ENCODE data around the gene CLCN3. TPM values are rescaled to one million over a fixed set of nuclear protein-coding genes. Genes with fewer than 3 reads are reported as not detected.

The CLCN3 gene
- total RNA-seq, 2 donors from 2014 or later = 67.2 to 96.4 TPM

GRCh38 chr4:169626331-169627282 lies 6.2 kb downstream of the CLCN3 start:
- 94% methylated on average over 6 of the region's 6 CpGs for WGBS
- no peaks in the 10 kb centered on the region for H3K36me3 ChIP-seq
- intact Hi-C loops (cut with DNase I) = loop anchor here (10.0 kb wide), 1 partner anchor 398 kb away; the partner anchor contains the start of gene MFAP3L
- no peaks in the 10 kb centered on the region for H3K27me3 ChIP-seq (replicated peaks; ENCODE audit: insufficient read depth)
- no peak overlapping the region for H3K4me3 ChIP-seq
- no peaks in the 10 kb centered on the region for H3K9me3 ChIP-seq
- H3K4me1 ChIP-seq (replicated peaks) = peaks cover 2% of the 10 kb centered on the region
- DNase-seq (ENCODE audit: low spot score) = no peak
- no peak overlapping the region for H3K27ac ChIP-seq
- TF ChIP-seq, protein P1, sequence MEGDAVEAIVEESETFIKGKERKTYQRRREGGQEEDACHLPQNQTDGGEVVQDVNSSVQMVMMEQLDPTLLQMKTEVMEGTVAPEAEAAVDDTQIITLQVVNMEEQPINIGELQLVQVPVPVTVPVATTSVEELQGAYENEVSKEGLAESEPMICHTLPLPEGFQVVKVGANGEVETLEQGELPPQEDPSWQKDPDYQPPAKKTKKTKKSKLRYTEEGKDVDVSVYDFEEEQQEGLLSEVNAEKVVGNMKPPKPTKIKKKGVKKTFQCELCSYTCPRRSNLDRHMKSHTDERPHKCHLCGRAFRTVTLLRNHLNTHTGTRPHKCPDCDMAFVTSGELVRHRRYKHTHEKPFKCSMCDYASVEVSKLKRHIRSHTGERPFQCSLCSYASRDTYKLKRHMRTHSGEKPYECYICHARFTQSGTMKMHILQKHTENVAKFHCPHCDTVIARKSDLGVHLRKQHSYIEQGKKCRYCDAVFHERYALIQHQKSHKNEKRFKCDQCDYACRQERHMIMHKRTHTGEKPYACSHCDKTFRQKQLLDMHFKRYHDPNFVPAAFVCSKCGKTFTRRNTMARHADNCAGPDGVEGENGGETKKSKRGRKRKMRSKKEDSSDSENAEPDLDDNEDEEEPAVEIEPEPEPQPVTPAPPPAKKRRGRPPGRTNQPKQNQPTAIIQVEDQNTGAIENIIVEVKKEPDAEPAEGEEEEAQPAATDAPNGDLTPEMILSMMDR (IDR thresholded peaks at IDR 0.05) = no peak
- TF ChIP-seq POLR2A (IDR thresholded peaks at IDR 0.05) = no peak
- TF ChIP-seq POLR2AphosphoS5 (IDR thresholded peaks at IDR 0.05) = no peak

GRCh38 chr4:169627307-169627706 lies 6.9 kb downstream of the CLCN3 start:
- 92% methylated on average over 1 of the region's 1 CpG for WGBS
- no peak for DNase-seq (ENCODE audit: low spot score)
- H3K4me1 ChIP-seq (replicated peaks) = peaks cover 2% of the 10 kb centered on the region
- H3K4me3 ChIP-seq = no peak overlapping the region
- no peak overlapping the region for H3K27ac ChIP-seq
- intact Hi-C loops (cut with DNase I) = loop anchor here (10.0 kb wide), 1 partner anchor 397 kb away; the partner anchor contains the start of gene MFAP3L
- no peaks in the 10 kb centered on the region for H3K27me3 ChIP-seq (replicated peaks; ENCODE audit: insufficient read depth)
- H3K9me3 ChIP-seq = no peaks in the 10 kb centered on the region
- TF ChIP-seq POLR2A (IDR thresholded peaks at IDR 0.05) (no peak), POLR2AphosphoS5 (IDR thresholded peaks at IDR 0.05) (no peak)
- TF ChIP-seq, protein P1 (IDR thresholded peaks at IDR 0.05) = no peak
- H3K36me3 ChIP-seq = no peaks in the 10 kb centered on the region

DNA sequence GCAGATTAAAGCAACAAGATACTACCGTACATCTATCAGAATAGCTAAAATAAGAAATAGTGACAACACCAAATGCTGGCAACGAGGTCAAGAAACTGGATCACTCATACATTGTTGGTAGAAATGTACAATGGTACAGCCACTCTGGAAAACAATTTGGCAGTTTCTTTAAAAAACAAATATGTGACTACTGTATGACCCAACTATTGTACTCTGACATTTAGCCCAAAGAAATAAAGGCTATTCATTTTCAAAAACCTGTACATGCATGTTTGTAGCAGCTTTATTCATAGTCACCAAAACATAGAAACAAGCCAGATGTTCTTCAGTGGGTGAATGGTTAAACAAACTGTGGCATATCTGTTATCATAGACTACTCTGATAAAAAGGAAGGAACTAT lies 8.2 kb downstream of the CLCN3 start:
- intact Hi-C loops (cut with DNase I) = loop anchor here (10.0 kb wide), 1 partner anchor 396 kb away; the partner anchor contains the start of gene MFAP3L
- no peak for DNase-seq (ENCODE audit: low spot score)
- H3K27ac ChIP-seq = no peak overlapping the region
- H3K27me3 ChIP-seq (replicated peaks; ENCODE audit: insufficient read depth) = no peaks in the 10 kb centered on the region
- no peak overlapping the region for H3K4me3 ChIP-seq
- 91% methylated on average over 2 of the region's 2 CpGs for WGBS
- H3K4me1 ChIP-seq (replicated peaks) = no peaks in the 10 kb centered on the region
- H3K9me3 ChIP-seq = no peaks in the 10 kb centered on the region
- no peaks in the 10 kb centered on the region for H3K36me3 ChIP-seq
- no peak for TF ChIP-seq POLR2A (IDR thresholded peaks at IDR 0.05)
- TF ChIP-seq, protein P1 (IDR thresholded peaks at IDR 0.05) = no peak
- no peak for TF ChIP-seq POLR2AphosphoS5 (IDR thresholded peaks at IDR 0.05)

GRCh38 chr4:169630069-169630468 lies 9.7 kb downstream of the CLCN3 start:
- no peak overlapping the region for H3K27ac ChIP-seq
- DNase-seq (ENCODE audit: low spot score) = no peak
- no peaks in the 10 kb centered on the region for H3K9me3 ChIP-seq
- no peak overlapping the region for H3K4me3 ChIP-seq
- no peaks in the 10 kb centered on the region for H3K27me3 ChIP-seq (replicated peaks; ENCODE audit: insufficient read depth)
- TF ChIP-seq, protein P1 (IDR thresholded peaks at IDR 0.05) = no peak
- TF ChIP-seq POLR2AphosphoS5 (IDR thresholded peaks at IDR 0.05) (no peak), POLR2A (IDR thresholded peaks at IDR 0.05) (no peak)
- intact Hi-C loops (cut with DNase I) = no loop called here
- no peaks in the 10 kb centered on the region for H3K36me3 ChIP-seq
- no peaks in the 10 kb centered on the region for H3K4me1 ChIP-seq (replicated peaks)
- 100% methylated on average over 3 of the region's 3 CpGs for WGBS
